Measurements from ENCODE around the gene KCTD2. TPM values are rescaled to one million over a fixed set of nuclear protein-coding genes. Genes with fewer than 3 reads are reported as not detected.
A peak's percentile ranks its signal among the peaks of the same experiment; 100 is the strongest.

The KCTD2 gene
- polyA plus RNA-seq, 2 of the 4 experiments (the other 2 are of a cell fraction) = 18.8 to 31.3 TPM

GRCh38 chr17:75111777-75112335 is 64.8 kb downstream of the KCTD2 start:
- no peak for FAIRE-seq

DNA sequence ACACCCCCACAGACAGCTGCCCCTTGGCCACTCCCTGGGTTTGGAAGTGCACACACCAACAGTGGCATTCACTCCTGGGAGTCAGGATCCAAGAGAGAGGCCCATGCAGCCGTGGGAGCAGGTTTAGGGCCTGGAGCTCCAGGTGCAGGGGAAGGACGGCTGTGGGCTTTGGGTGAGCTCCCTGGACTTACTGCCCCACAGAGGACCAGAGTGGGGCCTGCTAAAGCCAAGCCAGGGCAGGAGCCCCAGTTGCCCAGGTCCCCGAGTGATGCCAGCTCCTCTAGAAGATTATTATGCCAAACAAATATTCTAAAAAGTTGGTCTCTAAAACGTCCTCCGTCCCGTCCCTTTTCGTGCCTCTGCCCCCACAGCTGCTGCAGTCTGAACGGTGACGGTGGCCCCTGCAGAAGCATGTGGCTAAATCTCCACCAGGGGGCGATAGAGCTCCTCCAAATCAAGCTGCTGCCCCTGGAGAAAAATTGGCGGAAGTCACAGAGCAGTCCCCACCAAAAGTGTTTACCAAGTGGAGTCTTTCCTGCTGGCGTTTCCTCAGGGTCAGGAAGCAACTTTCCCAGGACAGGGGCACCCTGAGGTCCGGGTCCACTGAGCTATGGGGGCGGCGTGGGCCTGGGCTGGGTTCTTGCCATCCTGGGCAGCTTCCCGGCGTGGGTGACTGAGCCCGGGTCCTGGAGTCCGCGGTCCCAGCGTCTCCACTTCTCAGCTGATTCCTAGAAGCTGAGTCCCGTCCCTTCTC is 67.0 kb downstream of the KCTD2 start:
- ChIA-PET CTCF (interaction anchor here (0.5 to 81.8 kb wide), 55 partner anchors 7 to 551 kb away, joined by 3 to 3429 read pairs (median 5); partner anchors contain the start of genes ARMC7, ATP5PD, HID1 and JPT1), POLR2A (interaction anchor here (0.5 to 3.2 kb wide), 15 partner anchors 8 to 157 kb away, joined by 3 to 70 read pairs (median 7); partner anchors contain the start of genes GGA3, JPT1, MIF4GD and MRPS7)
- Histone ChIP-seq H3K9me3 (no peaks in the 10 kb centered on the region), H3K27ac (peak overlapping the region; percentile 84 to 90), H3K4me2 (peak overlapping the region; percentile 86), H3K4me3 (peak overlapping the region; percentile 38), H3K4me1 (peaks cover 26% of the 10 kb centered on the region)
- peak; percentile 75 to 79 for ATAC-seq
- DNase-seq (ENCODE audit: low read depth in 1 of 2, low spot score in 1 of 2) = peak; percentile 92 to 94
- FAIRE-seq = peak; percentile 63
- TF ChIP-seq EP300 (IDR thresholded peaks at IDR 0.05) (no peak), ZSCAN20 (CRISPR knock-in tag; IDR thresholded peaks at IDR 0.05) (no peak), KDM1A (IDR thresholded peaks at IDR 0.05; ENCODE audit: low read depth) (no peak), ZFP36 (IDR thresholded peaks at IDR 0.05; ENCODE audit: borderline replicate concordance, partially characterized antibody) (no peak), FOXS1 (CRISPR knock-in tag; IDR thresholded peaks at IDR 0.05) (no peak), HES2 (IDR thresholded peaks at IDR 0.05) (no peak), MAX (IDR thresholded peaks at IDR 0.05) (peak; percentile 80), HOXB5 (CRISPR knock-in tag; IDR thresholded peaks at IDR 0.05) (peak; percentile 17; the same call in 1 of the 2 replicates), JUN (IDR thresholded peaks at IDR 0.05) (peak in 1 of 2 experiments; percentile 46; a peak in 1 of 5 replicates), GATA3 (IDR thresholded peaks at IDR 0.05; ENCODE audit: borderline replicate concordance) (0 out of 2 replicates have a peak, but pooled peaks have one; percentile 16), PBX3 (IDR thresholded peaks at IDR 0.05) (no peak), ZC3H11A (IDR thresholded peaks at IDR 0.05) (no peak), RARB (CRISPR knock-in tag; IDR thresholded peaks at IDR 0.05) (no peak), ESRRA (IDR thresholded peaks at IDR 0.05; ENCODE audit: borderline replicate concordance, low read length) (no peak), SMC3 (IDR thresholded peaks at IDR 0.05) (peak; percentile 99), RFX5 (IDR thresholded peaks at IDR 0.05) (no peak), RAD21 (conservative IDR thresholded peaks at IDR 0.05 in 1 of 2, IDR thresholded peaks at IDR 0.05 in 1 of 2) (peak; percentile 99)
- TF ChIP-seq, protein P1, sequence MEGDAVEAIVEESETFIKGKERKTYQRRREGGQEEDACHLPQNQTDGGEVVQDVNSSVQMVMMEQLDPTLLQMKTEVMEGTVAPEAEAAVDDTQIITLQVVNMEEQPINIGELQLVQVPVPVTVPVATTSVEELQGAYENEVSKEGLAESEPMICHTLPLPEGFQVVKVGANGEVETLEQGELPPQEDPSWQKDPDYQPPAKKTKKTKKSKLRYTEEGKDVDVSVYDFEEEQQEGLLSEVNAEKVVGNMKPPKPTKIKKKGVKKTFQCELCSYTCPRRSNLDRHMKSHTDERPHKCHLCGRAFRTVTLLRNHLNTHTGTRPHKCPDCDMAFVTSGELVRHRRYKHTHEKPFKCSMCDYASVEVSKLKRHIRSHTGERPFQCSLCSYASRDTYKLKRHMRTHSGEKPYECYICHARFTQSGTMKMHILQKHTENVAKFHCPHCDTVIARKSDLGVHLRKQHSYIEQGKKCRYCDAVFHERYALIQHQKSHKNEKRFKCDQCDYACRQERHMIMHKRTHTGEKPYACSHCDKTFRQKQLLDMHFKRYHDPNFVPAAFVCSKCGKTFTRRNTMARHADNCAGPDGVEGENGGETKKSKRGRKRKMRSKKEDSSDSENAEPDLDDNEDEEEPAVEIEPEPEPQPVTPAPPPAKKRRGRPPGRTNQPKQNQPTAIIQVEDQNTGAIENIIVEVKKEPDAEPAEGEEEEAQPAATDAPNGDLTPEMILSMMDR (IDR thresholded peaks at IDR 0.05) = peak; percentile 97
- WGBS (ENCODE audit: missing lambda C conversion rate) = 5% methylated on average over 21 of the region's 22 CpGs

More at GRCh38 chr17:75111777-75112335, 64.8 kb downstream of the KCTD2 start:
- ChIA-PET POLR2A (interaction anchor here (0.7 to 3.1 kb wide), 4 partner anchors 12 to 90 kb away, joined by 3 to 20 read pairs (median 4); partner anchors contain the start of gene NT5C), CTCF (interaction anchor here (1.6 to 81.8 kb wide), 7 partner anchors 9 to 150 kb away, joined by 4 to 3429 read pairs (median 270); partner anchors contain the start of genes ARMC7, ATP5PD, KCTD2 and NT5C)
- no peak for ATAC-seq
- Histone ChIP-seq H3K9me3 (no peaks in the 10 kb centered on the region), H3K4me2 (no peak overlapping the region), H3K4me1 (peaks cover 27% of the 10 kb centered on the region), H3K27ac (no peak overlapping the region), H3K4me3 (no peak overlapping the region)
- no peak for DNase-seq (ENCODE audit: low read depth in 1 of 2, low spot score in 1 of 2)
- 88% methylated on average over 7 of the region's 7 CpGs for WGBS (ENCODE audit: missing lambda C conversion rate)
- no peak for TF ChIP-seq CBX2 (IDR thresholded peaks at IDR 0.05; ENCODE audit: borderline replicate concordance, low read depth)
- TF ChIP-seq EHF (CRISPR knock-in tag; IDR thresholded peaks at IDR 0.05) = no peak
- TF ChIP-seq ZNF302 (CRISPR knock-in tag; IDR thresholded peaks at IDR 0.05) = no peak
- no peak for TF ChIP-seq MYC (IDR thresholded peaks at IDR 0.05; ENCODE audit: borderline replicate concordance, low read length)
- no peak for TF ChIP-seq NR3C1 (IDR thresholded peaks at IDR 0.05)
- no peak for TF ChIP-seq CBX8 (IDR thresholded peaks at IDR 0.05)
- TF ChIP-seq KDM5A (IDR thresholded peaks at IDR 0.05) = no peak
- no peak for TF ChIP-seq CHD4 (IDR thresholded peaks at IDR 0.05; ENCODE audit: borderline replicate concordance)
- TF ChIP-seq PBX3 (IDR thresholded peaks at IDR 0.05) = no peak
- no peak for TF ChIP-seq MAFK (IDR thresholded peaks at IDR 0.05; ENCODE audit: partially characterized antibody)
- no peak for TF ChIP-seq POLR2AphosphoS2 (conservative IDR thresholded peaks at IDR 0.05; ENCODE audit: low read length)
- TF ChIP-seq FOSB (CRISPR knock-in tag; IDR thresholded peaks at IDR 0.05) = no peak
- TF ChIP-seq HEYL (CRISPR knock-in tag; IDR thresholded peaks at IDR 0.05) = no peak
- TF ChIP-seq, protein P2, sequence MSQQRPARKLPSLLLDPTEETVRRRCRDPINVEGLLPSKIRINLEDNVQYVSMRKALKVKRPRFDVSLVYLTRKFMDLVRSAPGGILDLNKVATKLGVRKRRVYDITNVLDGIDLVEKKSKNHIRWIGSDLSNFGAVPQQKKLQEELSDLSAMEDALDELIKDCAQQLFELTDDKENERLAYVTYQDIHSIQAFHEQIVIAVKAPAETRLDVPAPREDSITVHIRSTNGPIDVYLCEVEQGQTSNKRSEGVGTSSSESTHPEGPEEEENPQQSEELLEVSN (IDR thresholded peaks at IDR 0.05; ENCODE audit: borderline replicate concordance, low read depth) = no peak
- TF ChIP-seq HOXB13 (CRISPR knock-in tag; IDR thresholded peaks at IDR 0.05; ENCODE audit: low read depth) = no peak
- TF ChIP-seq NFE2L2 (conservative IDR thresholded peaks at IDR 0.05; ENCODE audit: low read length) = no peak
- TF ChIP-seq HES2 (IDR thresholded peaks at IDR 0.05) = no peak
